ENCODE measurements around the gene PSAT1.

DNA sequence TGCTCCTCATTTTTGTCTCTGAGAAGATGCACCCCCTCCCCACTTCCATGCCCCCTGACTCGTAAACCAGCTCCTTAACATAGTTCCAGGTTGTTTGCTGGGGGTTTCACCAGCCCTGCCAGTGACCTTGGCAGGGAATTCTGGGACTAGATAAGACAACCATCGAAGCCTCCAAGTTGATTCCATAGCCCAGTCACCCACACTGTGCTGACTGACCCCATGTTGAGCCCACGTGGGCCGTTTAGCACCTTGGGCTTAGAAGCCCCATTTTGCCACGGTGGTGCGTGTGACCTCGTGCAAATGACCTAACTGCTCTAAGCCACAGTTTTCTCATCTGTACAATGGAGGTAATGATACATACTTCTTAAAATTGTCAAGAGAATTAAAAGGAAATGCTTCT, 24.6 kb downstream of the PSAT1 start:
- TF ChIP-seq CTCF (IDR thresholded peaks at IDR 0.05) (no peak), POLR2A (IDR thresholded peaks at IDR 0.05) (no peak)
